Measurements from ENCODE around the gene SPDYE16. TPM values are rescaled to one million over a fixed set of nuclear protein-coding genes. Genes with fewer than 3 reads are reported as not detected.
"Not testable (repeated sequence)": the region's sequence is repeated elsewhere in the genome, so short reads cannot be mapped to it uniquely, and the experiment has no call there.

SPDYE16 gene
- total RNA-seq, 1 experiment from 2014 or later = 0.13 TPM

- Histone ChIP-seq H3K9me3 (ENCODE audit: low read depth, low read length, poor library complexity, severe bottlenecking) (no peaks in the 10 kb centered on the region), H3K4me1 (ENCODE audit: insufficient read depth, low read length, poor library complexity, severe bottlenecking) (no peaks in the 10 kb centered on the region), H3K4me3 (ENCODE audit: low read depth, low read length, poor library complexity, severe bottlenecking) (no peak overlapping the region), H3K27me3 (replicated peaks; ENCODE audit: insufficient read depth, low read depth, low read length, poor library complexity) (no peaks in the 10 kb centered on the region), H3K36me3 (ENCODE audit: insufficient read depth, low read length, poor library complexity, severe bottlenecking) (no peaks in the 10 kb centered on the region), H3K27ac (ENCODE audit: low read depth, low read length, poor library complexity, severe bottlenecking) (no peak overlapping the region)
- intact Hi-C loops (cut with micrococcal nuclease; ENCODE audit: unreplicated experiment) = no loop called here
- no peak for TF ChIP-seq CTCF (conservative IDR thresholded peaks at IDR 0.05; ENCODE audit: low read depth, low read length)
- no peak for TF ChIP-seq EZH2 (IDR thresholded peaks at IDR 0.05; ENCODE audit: borderline replicate concordance, low read depth, low read length, poor library complexity, severe bottlenecking)
- POLR2A ChIA-PET (ENCODE audit: low non-redundant PET) = no interaction called here
- CTCF ChIA-PET = no interaction called here
- BruUV-seq (replicated peaks) = no TSS peak
- DNase-seq (ENCODE audit: low spot score) = no peak
Observed at GRCh38 chr7:76506081-76506440, 37.0 kb downstream of the SPDYE16 start.

- Histone ChIP-seq H3K27ac (ENCODE audit: low read depth, low read length, poor library complexity, severe bottlenecking) (no peak overlapping the region), H3K36me3 (ENCODE audit: insufficient read depth, low read length, poor library complexity, severe bottlenecking) (no peaks in the 10 kb centered on the region), H3K4me1 (ENCODE audit: insufficient read depth, low read length, poor library complexity, severe bottlenecking) (no peaks in the 10 kb centered on the region), H3K4me3 (ENCODE audit: low read depth, low read length, poor library complexity, severe bottlenecking) (no peak overlapping the region), H3K9me3 (ENCODE audit: low read depth, low read length, poor library complexity, severe bottlenecking) (no peaks in the 10 kb centered on the region), H3K27me3 (replicated peaks; ENCODE audit: insufficient read depth, low read depth, low read length, poor library complexity) (no peaks in the 10 kb centered on the region)
- no peak for TF ChIP-seq CTCF (conservative IDR thresholded peaks at IDR 0.05; ENCODE audit: low read depth, low read length)
- no peak for TF ChIP-seq EZH2 (IDR thresholded peaks at IDR 0.05; ENCODE audit: borderline replicate concordance, low read depth, low read length, poor library complexity, severe bottlenecking)
- BruUV-seq (replicated peaks) = no TSS peak
- ChIA-PET POLR2A (ENCODE audit: low non-redundant PET) (no interaction called here), CTCF (no interaction called here)
- no peak for DNase-seq (ENCODE audit: low spot score)
- intact Hi-C loops (cut with micrococcal nuclease; ENCODE audit: unreplicated experiment) = no loop called here
Observed at GRCh38 chr7:76505168-76506080, 37.7 kb downstream of the SPDYE16 start.

- POLR2A ChIA-PET (ENCODE audit: low non-redundant PET); BruUV-seq (replicated peaks); intact Hi-C loops (cut with micrococcal nuclease; ENCODE audit: unreplicated experiment); H3K4me3 ChIP-seq (ENCODE audit: low read depth, low read length, poor library complexity, severe bottlenecking); H3K36me3 ChIP-seq (ENCODE audit: insufficient read depth, low read length, poor library complexity, severe bottlenecking); H3K4me1 ChIP-seq (ENCODE audit: insufficient read depth, low read length, poor library complexity, severe bottlenecking); DNase-seq (ENCODE audit: low spot score); H3K27me3 ChIP-seq (replicated peaks; ENCODE audit: insufficient read depth, low read depth, low read length, poor library complexity); H3K27ac ChIP-seq (ENCODE audit: low read depth, low read length, poor library complexity, severe bottlenecking); CTCF ChIA-PET; H3K9me3 ChIP-seq (ENCODE audit: low read depth, low read length, poor library complexity, severe bottlenecking): not testable (repeated sequence)
Observed at GRCh38 chr7:76504351-76505167, 38.5 kb downstream of the SPDYE16 start.

GRCh38 chr7:76503244-76503643, 39.9 kb downstream of the SPDYE16 start:
- intact Hi-C loops (cut with micrococcal nuclease; ENCODE audit: unreplicated experiment); H3K36me3 ChIP-seq (ENCODE audit: insufficient read depth, low read length, poor library complexity, severe bottlenecking); H3K4me3 ChIP-seq (ENCODE audit: low read depth, low read length, poor library complexity, severe bottlenecking); DNase-seq (ENCODE audit: low spot score); CTCF ChIA-PET; H3K27me3 ChIP-seq (replicated peaks; ENCODE audit: insufficient read depth, low read depth, low read length, poor library complexity); H3K27ac ChIP-seq (ENCODE audit: low read depth, low read length, poor library complexity, severe bottlenecking); H3K9me3 ChIP-seq (ENCODE audit: low read depth, low read length, poor library complexity, severe bottlenecking); POLR2A ChIA-PET (ENCODE audit: low non-redundant PET); BruUV-seq (replicated peaks); H3K4me1 ChIP-seq (ENCODE audit: insufficient read depth, low read length, poor library complexity, severe bottlenecking): not testable (repeated sequence)

GRCh38 chr7:76502836-76503235, 40.3 kb downstream of the SPDYE16 start:
- H3K9me3 ChIP-seq (ENCODE audit: low read depth, low read length, poor library complexity, severe bottlenecking); BruUV-seq (replicated peaks); H3K4me1 ChIP-seq (ENCODE audit: insufficient read depth, low read length, poor library complexity, severe bottlenecking); H3K27ac ChIP-seq (ENCODE audit: low read depth, low read length, poor library complexity, severe bottlenecking); intact Hi-C loops (cut with micrococcal nuclease; ENCODE audit: unreplicated experiment); H3K27me3 ChIP-seq (replicated peaks; ENCODE audit: insufficient read depth, low read depth, low read length, poor library complexity); CTCF ChIA-PET; POLR2A ChIA-PET (ENCODE audit: low non-redundant PET); H3K36me3 ChIP-seq (ENCODE audit: insufficient read depth, low read length, poor library complexity, severe bottlenecking); DNase-seq (ENCODE audit: low spot score); H3K4me3 ChIP-seq (ENCODE audit: low read depth, low read length, poor library complexity, severe bottlenecking): not testable (repeated sequence)

GRCh38 chr7:76502224-76502623, 40.9 kb downstream of the SPDYE16 start:
- CTCF ChIA-PET; H3K4me3 ChIP-seq (ENCODE audit: low read depth, low read length, poor library complexity, severe bottlenecking); H3K27ac ChIP-seq (ENCODE audit: low read depth, low read length, poor library complexity, severe bottlenecking); H3K36me3 ChIP-seq (ENCODE audit: insufficient read depth, low read length, poor library complexity, severe bottlenecking); H3K4me1 ChIP-seq (ENCODE audit: insufficient read depth, low read length, poor library complexity, severe bottlenecking); H3K27me3 ChIP-seq (replicated peaks; ENCODE audit: insufficient read depth, low read depth, low read length, poor library complexity); intact Hi-C loops (cut with micrococcal nuclease; ENCODE audit: unreplicated experiment); BruUV-seq (replicated peaks); POLR2A ChIA-PET (ENCODE audit: low non-redundant PET); DNase-seq (ENCODE audit: low spot score); H3K9me3 ChIP-seq (ENCODE audit: low read depth, low read length, poor library complexity, severe bottlenecking): not testable (repeated sequence)
